ENCODE data around the gene ZGLP1. TPM values are rescaled to one million over a fixed set of nuclear protein-coding genes. Genes with fewer than 3 reads are reported as not detected.

The ZGLP1 gene
- polyA plus RNA-seq, 4 donors: 4.4 to 10.6 (median 5.3) TPM

DNA sequence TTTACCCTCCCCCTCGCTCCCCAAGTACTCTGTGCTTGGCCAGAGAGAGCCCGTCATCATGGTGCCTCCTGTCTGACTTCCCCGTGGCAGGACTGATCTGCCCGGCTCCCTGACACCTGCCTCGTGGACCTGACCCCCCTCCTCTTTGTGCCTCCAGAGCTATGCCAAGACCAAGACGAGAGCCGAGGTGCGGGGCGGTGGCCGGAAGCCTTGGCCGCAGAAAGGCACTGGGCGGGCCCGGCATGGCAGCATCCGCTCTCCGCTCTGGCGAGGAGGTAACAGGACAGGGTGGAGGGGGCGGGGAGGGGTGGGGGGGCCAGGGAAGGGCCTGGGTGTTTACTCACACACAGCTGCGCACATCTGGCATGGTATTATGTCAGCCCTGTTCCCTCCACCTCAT, 53.1 kb downstream of the ZGLP1 start:
- DNase-seq (ENCODE audit: low read depth in 4 of 4, low spot score in 3 of 4): no peak

DNA sequence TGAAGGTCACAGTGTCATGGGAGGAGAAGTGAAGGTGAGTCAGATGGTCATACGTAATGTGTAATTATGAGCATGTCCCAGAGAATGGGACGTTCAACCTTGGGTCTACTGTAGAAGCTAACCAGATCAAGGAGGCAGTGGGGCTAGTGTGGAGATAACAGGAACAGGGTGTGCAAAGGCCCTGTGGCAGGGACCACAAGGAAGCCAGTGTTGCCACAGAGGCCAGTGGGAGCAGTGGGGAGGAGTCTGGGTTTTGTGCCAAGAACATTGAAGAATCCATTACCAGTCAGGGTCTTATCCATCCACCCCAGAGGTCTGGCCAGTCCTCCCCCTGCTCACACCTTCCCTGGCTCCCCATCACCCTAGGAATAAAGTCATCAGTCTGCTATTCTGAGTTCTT, 54.3 kb downstream of the ZGLP1 start:
- DNase-seq (ENCODE audit: low read depth in 4 of 4, low spot score in 3 of 4): no peak

Other genes starting within 250 kb of the ZGLP1 start
- 10 to 100 TPM; 23.0 to 34.7 (median 25.2) TPM for gene SHFL, start 223.5 kb downstream of the ZGLP1 start, polyA plus RNA-seq (ENCODE audit: insufficient read length in 4 of 4)
- 1 to 10 TPM in 3 of 4 donors, under 1 TPM in 1; 0.66 to 3.0 (median 2.4) TPM for gene ANGPTL6, start 207.1 kb downstream of the ZGLP1 start, polyA plus RNA-seq (ENCODE audit: insufficient read length in 4 of 4)
- gene PPAN, start 203.5 kb downstream of the ZGLP1 start, polyA plus RNA-seq (ENCODE audit: insufficient read length in 4 of 4): 10 to 100 TPM; 20.6 to 39.8 (median 25.9) TPM
- 10 to 100 TPM in 1 of 4 donors, 1 to 10 TPM in 3; 6.6 to 17.4 (median 8.7) TPM for gene P2RY11, start 198.1 kb downstream of the ZGLP1 start, polyA plus RNA-seq (ENCODE audit: insufficient read length in 4 of 4)
- 100 to 1,000 TPM; 152 to 226 (median 197) TPM for gene EIF3G, start 189.9 kb downstream of the ZGLP1 start, polyA plus RNA-seq (ENCODE audit: insufficient read length in 4 of 4)
- 100 to 1,000 TPM in 3 of 4 donors, 10 to 100 TPM in 1; 82.1 to 134 (median 119) TPM for gene DNMT1, start 114.9 kb downstream of the ZGLP1 start, polyA plus RNA-seq (ENCODE audit: insufficient read length in 4 of 4)
- gene S1PR2, start 78.5 kb downstream of the ZGLP1 start, polyA plus RNA-seq (ENCODE audit: insufficient read length in 4 of 4): 10 to 100 TPM; 11.6 to 15.1 (median 12.9) TPM
- 10 to 100 TPM; 30.1 to 54.0 (median 34.2) TPM for gene MRPL4, start 57.6 kb downstream of the ZGLP1 start, polyA plus RNA-seq (ENCODE audit: insufficient read length in 4 of 4)
- 10 to 100 TPM in 1 of 4 donors, 1 to 10 TPM in 3; 5.8 to 10.3 (median 7.3) TPM for gene ICAM1, start 38.7 kb downstream of the ZGLP1 start, polyA plus RNA-seq (ENCODE audit: insufficient read length in 4 of 4)
- gene ICAM4, start 22.9 kb downstream of the ZGLP1 start, polyA plus RNA-seq (ENCODE audit: insufficient read length in 4 of 4): 1 to 10 TPM in 1 of 4 donors, under 1 TPM in 3; 0.36 to 1.5 (median 0.45) TPM
- gene ICAM5, start 19.9 kb downstream of the ZGLP1 start, polyA plus RNA-seq (ENCODE audit: insufficient read length in 4 of 4): under 1 TPM; 0.15 to 0.24 (median 0.22) TPM
- gene FDX2, start 6.2 kb upstream of the ZGLP1 start, polyA plus RNA-seq (ENCODE audit: insufficient read length in 4 of 4): 10 to 100 TPM; 12.7 to 25.3 (median 15.8) TPM
- 10 to 100 TPM; 24.0 to 40.5 (median 26.5) TPM for gene RAVER1, start 23.7 kb upstream of the ZGLP1 start, polyA plus RNA-seq (ENCODE audit: insufficient read length in 4 of 4)
- gene ICAM3, start 29.8 kb upstream of the ZGLP1 start, polyA plus RNA-seq (ENCODE audit: insufficient read length in 4 of 4): 1 to 10 TPM; 6.6 to 9.4 (median 9.0) TPM
- 100 to 1,000 TPM; 102 to 170 (median 113) TPM for gene TYK2, start 70.8 kb upstream of the ZGLP1 start, polyA plus RNA-seq (ENCODE audit: insufficient read length in 4 of 4)
- 100 to 1,000 TPM; 106 to 172 (median 139) TPM for gene CDC37, start 93.7 kb upstream of the ZGLP1 start, polyA plus RNA-seq (ENCODE audit: insufficient read length in 4 of 4)
- gene PDE4A, start 110.7 kb upstream of the ZGLP1 start, polyA plus RNA-seq (ENCODE audit: insufficient read length in 4 of 4): 1 to 10 TPM; 2.1 to 4.2 (median 2.8) TPM
- 10 to 100 TPM; 71.2 to 77.2 (median 74.1) TPM for gene KEAP1, start 193.5 kb upstream of the ZGLP1 start, polyA plus RNA-seq (ENCODE audit: insufficient read length in 4 of 4)
- gene S1PR5, start 207.6 kb upstream of the ZGLP1 start, polyA plus RNA-seq (ENCODE audit: insufficient read length in 4 of 4): 1 to 10 TPM; 1.5 to 1.9 (median 1.6) TPM
- 10 to 100 TPM; 17.1 to 37.0 (median 27.8) TPM for gene ATG4D, start 234.1 kb upstream of the ZGLP1 start, polyA plus RNA-seq (ENCODE audit: insufficient read length in 4 of 4)

Measured in left renal pelvis (tissue), 4 donors.